Colonic mucosa (tissue), 4 donors: ENCODE data around the gene ARHGAP6. TPM values are rescaled to one million over a fixed set of nuclear protein-coding genes. Genes with fewer than 3 reads are reported as not detected.

Source experiments
- DNase-seq: peaks from one replicate; pipeline ENCODE4 v3.0.0-alpha.2; 2020
- H3K27ac ChIP-seq: fragments of 200-600 bp; one replicate; pipeline ENCODE4 v1.8.0; 2021
- H3K27me3 ChIP-seq: fragments of 200-600 bp; one replicate; pipeline ENCODE4 v1.8.0; 2021
- H3K36me3 ChIP-seq: fragments of 200-600 bp; one replicate; pipeline ENCODE4 v1.8.0; 2021
- H3K4me1 ChIP-seq: fragments of 200-600 bp; one replicate; pipeline ENCODE4 v1.8.0; 2021; ENCODE audit warnings: mild to moderate bottlenecking
- H3K4me3 ChIP-seq: fragments of 200-600 bp; one replicate; pipeline ENCODE4 v1.8.0; 2021
- H3K9ac ChIP-seq, 2 donors: one replicate each; pipeline ENCODE4 v1.7.0; 2013; ENCODE audit warnings: control low read depth in 2 of 2, low read depth in 2 of 2, low read length in 2 of 2
- H3K9me3 ChIP-seq: fragments of 200-600 bp; one replicate; pipeline ENCODE4 v1.8.0; 2021
- intact Hi-C: fragments of 100-400 bp; cut with DNase I; formaldehyde crosslinking; loops from one replicate; pipeline ENCODE4 v1.14.1; 2022
- total RNA-seq, 2 donors: library from RNA; stranded (reverse); fragmentation: NEBNext Ultra II Directional in 1 of 2; extraction: Animal tissue kit (Norgen Biotek cat#: 25700) in 1 of 2; gene quantifications; one replicate each; pipeline ENCODE4 v1.2.1, GENCODE V29; 2021
- TF ChIP-seq, protein P1 (sequence below): fragments of 200-600 bp; IDR thresholded peaks from one replicate; pipeline ENCODE4 v1.8.0; 2022; ENCODE audit warnings: antibody characterized with exemption, mild to moderate bottlenecking
- donor health status: healthy.
- donor health status: DM: no; HTN: no; CAD: no.
- donor health status: DM: no; HTN: no; CAD: no.

ARHGAP6 gene
- total RNA-seq, 2 donors from 2014 or later: 1.1 to 5.0 TPM

DNA sequence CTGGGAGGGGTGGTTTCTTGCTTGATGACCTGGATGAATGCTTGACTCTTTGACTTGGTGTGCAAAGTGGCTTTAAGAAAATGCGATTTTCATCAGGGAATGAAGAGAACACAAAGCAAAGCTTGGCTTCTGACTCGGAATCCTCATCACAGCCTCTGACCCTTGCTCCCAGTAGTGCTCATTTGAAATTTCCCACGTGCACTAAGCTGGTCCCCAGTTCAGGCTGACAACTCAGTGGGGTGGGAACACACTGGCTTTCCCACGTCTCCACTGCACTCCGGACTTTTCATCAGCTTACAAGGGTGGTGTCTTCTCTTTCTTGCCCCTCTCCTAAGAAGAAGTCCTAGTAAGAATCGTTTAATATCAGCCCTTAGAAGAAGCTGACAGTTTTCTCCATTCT is 501.3 kb downstream of the ARHGAP6 start:
- TF ChIP-seq, protein P1, sequence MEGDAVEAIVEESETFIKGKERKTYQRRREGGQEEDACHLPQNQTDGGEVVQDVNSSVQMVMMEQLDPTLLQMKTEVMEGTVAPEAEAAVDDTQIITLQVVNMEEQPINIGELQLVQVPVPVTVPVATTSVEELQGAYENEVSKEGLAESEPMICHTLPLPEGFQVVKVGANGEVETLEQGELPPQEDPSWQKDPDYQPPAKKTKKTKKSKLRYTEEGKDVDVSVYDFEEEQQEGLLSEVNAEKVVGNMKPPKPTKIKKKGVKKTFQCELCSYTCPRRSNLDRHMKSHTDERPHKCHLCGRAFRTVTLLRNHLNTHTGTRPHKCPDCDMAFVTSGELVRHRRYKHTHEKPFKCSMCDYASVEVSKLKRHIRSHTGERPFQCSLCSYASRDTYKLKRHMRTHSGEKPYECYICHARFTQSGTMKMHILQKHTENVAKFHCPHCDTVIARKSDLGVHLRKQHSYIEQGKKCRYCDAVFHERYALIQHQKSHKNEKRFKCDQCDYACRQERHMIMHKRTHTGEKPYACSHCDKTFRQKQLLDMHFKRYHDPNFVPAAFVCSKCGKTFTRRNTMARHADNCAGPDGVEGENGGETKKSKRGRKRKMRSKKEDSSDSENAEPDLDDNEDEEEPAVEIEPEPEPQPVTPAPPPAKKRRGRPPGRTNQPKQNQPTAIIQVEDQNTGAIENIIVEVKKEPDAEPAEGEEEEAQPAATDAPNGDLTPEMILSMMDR: no peak
- intact Hi-C loops: no loop called here

DNA sequence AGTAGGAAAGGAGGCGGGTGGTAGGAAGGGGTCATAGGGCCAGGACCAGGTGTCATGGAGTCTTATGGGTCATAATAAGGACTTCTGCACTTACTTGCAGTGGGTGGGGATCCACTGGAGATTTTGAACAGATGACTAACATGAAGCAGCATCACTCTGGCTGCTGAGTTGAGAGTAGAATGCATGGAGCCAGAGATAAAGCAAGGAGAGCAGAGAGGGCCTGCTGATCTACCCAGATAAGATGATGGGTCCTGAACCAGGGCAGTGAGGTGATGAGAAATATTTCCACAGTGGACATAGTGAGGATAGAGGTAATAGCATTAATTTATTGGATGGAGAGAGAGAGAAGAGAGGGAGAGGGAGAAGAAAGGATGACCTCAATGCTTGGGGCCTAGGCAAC is 506.6 kb downstream of the ARHGAP6 start:
- Histone ChIP-seq H3K9ac (no peak overlapping the region), H3K4me3 (no peak overlapping the region), H3K4me1 (no peaks in the 10 kb centered on the region), H3K27me3 (no peaks in the 10 kb centered on the region), H3K36me3 (no peaks in the 10 kb centered on the region), H3K9me3 (no peaks in the 10 kb centered on the region), H3K27ac (no peak overlapping the region)
- TF ChIP-seq, protein P1: no peak
- intact Hi-C loops: no loop called here
- DNase-seq: no peak

More for the DNA sequence above, 501.3 kb downstream of the ARHGAP6 start:
- no peak overlapping the region for H3K9ac ChIP-seq
- H3K27me3 ChIP-seq: no peaks in the 10 kb centered on the region
- no peaks in the 10 kb centered on the region for H3K9me3 ChIP-seq
- no peak overlapping the region for H3K27ac ChIP-seq
- no peak overlapping the region for H3K4me3 ChIP-seq
- no peak for DNase-seq
- H3K4me1 ChIP-seq: no peaks in the 10 kb centered on the region
- H3K36me3 ChIP-seq: no peaks in the 10 kb centered on the region

DNA sequence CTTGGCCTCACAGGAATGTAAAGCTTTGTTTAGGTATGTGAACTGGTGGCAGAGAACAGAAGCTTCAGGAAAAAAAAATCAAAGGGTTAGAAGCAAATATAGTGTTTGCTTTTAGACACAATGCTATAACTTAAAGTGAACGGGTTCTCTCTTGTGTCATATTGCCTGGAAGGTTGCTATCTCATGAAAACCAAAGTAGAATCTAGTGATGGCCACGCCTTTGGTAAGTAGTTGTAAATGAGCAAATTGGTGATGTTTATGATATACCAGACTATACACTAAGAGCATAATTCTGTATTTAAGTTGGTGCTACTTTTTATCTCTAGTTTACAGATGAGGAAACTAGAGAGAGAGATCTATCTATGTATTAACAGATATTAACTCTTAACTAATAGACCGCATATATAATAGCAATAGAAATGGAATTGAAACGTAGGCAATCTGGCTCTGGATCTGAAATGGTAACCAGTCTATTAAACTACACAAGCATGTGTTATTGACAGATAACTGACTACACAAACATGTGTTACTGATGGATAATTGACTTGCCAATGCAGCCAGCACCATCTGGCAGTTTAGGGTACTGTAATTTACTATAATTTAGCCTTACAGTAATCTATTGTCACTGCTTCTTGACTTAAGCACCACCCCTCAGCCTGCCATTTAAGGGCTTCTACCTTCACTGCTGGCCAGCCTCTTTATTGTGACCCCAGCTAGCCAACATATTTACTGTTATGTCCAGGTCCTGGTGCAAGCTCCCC is 513.7 kb downstream of the ARHGAP6 start:
- no peak for DNase-seq
- intact Hi-C loops: no loop called here
- TF ChIP-seq, protein P1: no peak

DNA sequence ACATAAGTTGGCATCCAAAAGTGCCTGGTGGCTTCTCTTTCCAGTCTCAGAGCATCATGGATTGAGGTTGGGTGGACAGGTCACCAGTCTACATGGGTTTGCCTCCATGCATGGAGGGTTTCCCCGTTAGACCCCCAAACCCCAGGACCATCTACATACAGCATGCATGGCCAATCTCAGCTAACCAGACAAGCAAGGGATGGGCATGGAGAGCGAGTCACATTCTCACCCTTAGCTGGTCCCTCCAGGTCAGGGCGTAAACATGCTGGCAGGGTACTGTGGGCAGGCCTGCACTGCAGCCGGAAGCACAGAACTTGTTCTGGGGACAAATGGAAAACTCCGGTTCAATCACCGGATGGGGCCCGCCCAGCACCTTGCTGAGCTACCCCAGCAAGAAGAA is 517.3 kb downstream of the ARHGAP6 start:
- Histone ChIP-seq H3K4me1 (peaks cover 3% of the 10 kb centered on the region), H3K4me3 (no peak overlapping the region), H3K27me3 (no peaks in the 10 kb centered on the region), H3K27ac (no peak overlapping the region), H3K9me3 (no peaks in the 10 kb centered on the region), H3K36me3 (no peaks in the 10 kb centered on the region), H3K9ac (no peak overlapping the region)
- TF ChIP-seq, protein P1: no peak
- intact Hi-C loops: loop anchor here (10.0 kb wide), 1 partner anchor 626 kb away; no protein-coding TSS in a partner anchor
- no peak for DNase-seq

More for the DNA sequence above, 513.7 kb downstream of the ARHGAP6 start:
- Histone ChIP-seq H3K27me3 (no peaks in the 10 kb centered on the region), H3K9me3 (no peaks in the 10 kb centered on the region), H3K4me3 (no peak overlapping the region), H3K36me3 (no peaks in the 10 kb centered on the region), H3K9ac (no peak overlapping the region), H3K27ac (no peak overlapping the region), H3K4me1 (peaks cover 3% of the 10 kb centered on the region)

DNA sequence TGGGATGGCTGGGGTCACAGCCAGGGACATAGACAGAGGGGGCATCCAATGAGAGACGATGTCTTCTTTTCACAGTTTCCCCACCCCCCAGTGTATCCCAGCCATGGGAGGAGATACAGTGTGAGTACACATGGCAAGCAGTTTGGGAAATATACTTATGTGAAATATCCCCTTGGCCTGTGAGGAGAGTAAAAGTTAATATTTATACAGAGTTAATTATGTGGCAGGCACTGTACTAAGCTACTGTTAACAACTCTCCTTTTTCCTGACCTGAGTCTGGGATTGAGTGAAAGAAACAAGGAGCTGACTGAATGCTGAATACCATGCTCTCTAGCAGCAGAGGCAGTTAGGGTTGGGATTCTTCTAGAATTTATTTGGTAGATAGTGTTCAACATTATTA is 519.3 kb downstream of the ARHGAP6 start:
- H3K4me1 ChIP-seq: peaks cover under 1% of the 10 kb centered on the region
- no peaks in the 10 kb centered on the region for H3K27me3 ChIP-seq
- no peaks in the 10 kb centered on the region for H3K36me3 ChIP-seq
- DNase-seq: no peak
- TF ChIP-seq, protein P1: no peak
- H3K27ac ChIP-seq: no peak overlapping the region
- intact Hi-C loops: loop anchor here (10.0 kb wide), 1 partner anchor 628 kb away; no protein-coding TSS in a partner anchor
- H3K4me3 ChIP-seq: no peak overlapping the region
- no peak overlapping the region for H3K9ac ChIP-seq
- no peaks in the 10 kb centered on the region for H3K9me3 ChIP-seq
